Neural cell (in vitro differentiated cells): ENCODE data around the gene PRSS37. TPM values are rescaled to one million over a fixed set of nuclear protein-coding genes. Genes with fewer than 3 reads are reported as not detected.

Experiments used
- H2AFZ ChIP-seq: fragments of 200-600, 300-800 bp; sonication (generic), shearing (Covaris generic); 2 replicates; pipeline ENCODE4 v1.6.0; 2014; ENCODE audit warnings: low read depth, mild to moderate bottlenecking, antibody characterized with exemption, low read length, moderate library complexity
- H3F3A ChIP-seq: fragments of 200-600 bp; shearing (Covaris generic); 2 replicates; pipeline ENCODE4 v1.6.1; 2016; ENCODE audit warnings: mild to moderate bottlenecking, moderate library complexity, mixed read lengths, antibody characterized with exemption, low read length; ENCODE audit not compliant: insufficient read depth, poor library complexity, severe bottlenecking
- H3K27ac ChIP-seq: fragments of 200-600, 300-800 bp; sonication (generic), shearing (Covaris generic); 2 replicates; pipeline ENCODE4 v1.5.1; 2014; ENCODE audit warnings: mild to moderate bottlenecking, low read length, moderate library complexity
- H3K27me3 ChIP-seq: fragments of 300-800, 200-600 bp; sonication (generic), shearing (Covaris generic); 2 replicates; pipeline ENCODE4 v1.6.0; 2014; ENCODE audit warnings: mild to moderate bottlenecking, low read depth, low read length, moderate library complexity; ENCODE audit not compliant: insufficient read depth
- H3K36me3 ChIP-seq: fragments of 300-800, 200-600 bp; sonication (generic), shearing (Covaris generic); 2 replicates; pipeline ENCODE4 v1.5.1; 2014; ENCODE audit warnings: mild to moderate bottlenecking, antibody characterized with exemption, low read length, moderate library complexity; ENCODE audit not compliant: insufficient read depth
- H3K4me2 ChIP-seq: fragments of 300-800, 200-600 bp; sonication (generic), shearing (Covaris generic); 2 replicates; pipeline ENCODE4 v1.6.0; 2014; ENCODE audit warnings: mild to moderate bottlenecking, low read length
- H3K4me3 ChIP-seq: fragments of 300-800, 200-600 bp; sonication (generic), shearing (Covaris generic); 2 replicates; pipeline ENCODE4 v1.5.1; 2014; ENCODE audit warnings: mild to moderate bottlenecking, low read length, moderate library complexity
- H3K79me2 ChIP-seq: fragments of 200-600 bp; shearing (Covaris generic); replicated peaks from 2 replicates; pipeline ENCODE4 v1.6.0; 2014; ENCODE audit warnings: mild to moderate bottlenecking, low read length, moderate library complexity; ENCODE audit not compliant: insufficient read depth
- H3K9ac ChIP-seq: fragments of 300-800, 200-600 bp; sonication (generic), shearing (Covaris generic); 2 replicates; pipeline ENCODE4 v1.6.1; 2016; ENCODE audit warnings: mild to moderate bottlenecking, low read length, mixed read lengths
- H3K9me2 ChIP-seq: fragments of 200-600 bp; shearing (Covaris generic); 2 replicates; pipeline ENCODE4 v1.6.1; 2016; ENCODE audit warnings: mild to moderate bottlenecking, low read length, mixed read lengths; ENCODE audit not compliant: insufficient read depth
- H3K9me3 ChIP-seq: fragments of 200-600, 300-800 bp; sonication (generic), shearing (Covaris generic); 2 replicates; pipeline ENCODE4 v1.6.1; 2016; ENCODE audit warnings: mild to moderate bottlenecking, mixed run types, low read length, moderate library complexity, mixed read lengths
- H4K20me1 ChIP-seq: fragments of 200-600 bp; shearing (Covaris generic); 2 replicates; pipeline ENCODE4 v1.6.1; 2016; ENCODE audit warnings: mild to moderate bottlenecking, mixed run types; ENCODE audit not compliant: insufficient read depth
- EZH2 ChIP-seq: fragments of 200-600, 300-800 bp; shearing (Covaris generic), sonication (generic); IDR thresholded peaks from 2 replicates; pipeline ENCODE4 v1.6.1; 2014; ENCODE audit warnings: antibody characterized with exemption, low read length, borderline replicate concordance, mild to moderate bottlenecking; ENCODE audit not compliant: insufficient read depth, poor library complexity, severe bottlenecking
- RAD21 ChIP-seq: fragments of 450-650 bp; conservative IDR thresholded peaks from 2 replicates; pipeline ENCODE4 v1.6.1; 2014; ENCODE audit warnings: antibody characterized with exemption, mild to moderate bottlenecking, moderate library complexity
- SMC3 ChIP-seq: fragments of 450-650 bp; conservative IDR thresholded peaks from 2 replicates; pipeline ENCODE4 v1.6.1; 2014; ENCODE audit warnings: antibody characterized with exemption, mild to moderate bottlenecking, moderate library complexity; ENCODE audit not compliant: poor library complexity
- polyA plus RNA-seq: library from polyadenylated mRNA; depleted of rRNA; stranded (reverse); fragments of >200 nt; gene quantifications from 2 replicates; pipeline ENCODE4 v1.2.3, GENCODE V29; 2014
- TF ChIP-seq, protein P1 (sequence below): IDR thresholded peaks from 2 replicates; pipeline ENCODE4 v1.6.1; 2012; ENCODE audit warnings: borderline replicate concordance
- TF ChIP-seq, protein P2 (sequence below): fragments of 450-650 bp; IDR thresholded peaks from 2 replicates; pipeline ENCODE4 v1.5.1; 2014; ENCODE audit warnings: antibody characterized with exemption, mild to moderate bottlenecking, moderate library complexity; ENCODE audit not compliant: poor library complexity, severe bottlenecking

PRSS37 gene
- polyA plus RNA-seq, 1 donor from 2014 or later, result not detected

DNA sequence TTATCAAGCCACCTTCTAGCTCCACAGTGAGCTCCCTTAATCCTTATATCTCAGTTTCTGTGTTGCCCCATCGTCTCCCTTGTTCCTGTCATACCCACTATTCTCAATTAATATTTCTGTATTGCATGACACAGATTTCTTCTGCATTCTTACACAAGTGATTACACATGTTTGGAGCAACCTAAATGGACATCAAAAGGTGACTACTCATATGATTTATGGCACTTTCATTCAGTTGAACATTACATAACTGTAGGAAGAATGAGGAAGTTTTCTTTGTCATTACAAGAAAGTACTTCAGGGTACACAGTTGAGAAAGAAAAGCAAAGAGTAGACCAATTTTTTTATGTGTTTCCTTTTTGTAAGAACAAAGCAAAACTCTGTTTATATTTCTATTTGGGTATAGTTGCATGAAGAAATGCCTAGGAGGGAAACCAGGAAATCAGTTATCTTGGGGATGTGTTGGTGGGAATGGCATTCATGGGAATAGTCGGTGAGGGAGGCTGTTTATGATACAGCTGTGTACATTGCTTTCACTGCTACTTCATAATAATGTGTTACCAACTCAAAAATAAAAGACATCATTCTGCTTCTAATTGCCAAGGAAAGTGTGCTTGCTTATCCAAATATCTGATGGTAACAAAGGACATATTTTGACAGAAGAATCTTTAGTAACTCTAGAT is 23.6 kb upstream of the PRSS37 start:
- no peaks in the 10 kb centered on the region for H3K9me2 ChIP-seq
- TF ChIP-seq SMC3 (no peak), EZH2 (no peak)
- no peaks in the 10 kb centered on the region for H3K9me3 ChIP-seq
- H3F3A ChIP-seq, result no peaks in the 10 kb centered on the region
- no peak overlapping the region for H3K27ac ChIP-seq
- H3K27me3 ChIP-seq, result no peaks in the 10 kb centered on the region
- no peaks in the 10 kb centered on the region for H4K20me1 ChIP-seq
- no peak overlapping the region for H2AFZ ChIP-seq
- no peak overlapping the region for H3K4me3 ChIP-seq
- H3K36me3 ChIP-seq, result no peaks in the 10 kb centered on the region
- no peak overlapping the region for H3K4me2 ChIP-seq
- no peak overlapping the region for H3K9ac ChIP-seq
- no peaks in the 10 kb centered on the region for H3K79me2 ChIP-seq

DNA sequence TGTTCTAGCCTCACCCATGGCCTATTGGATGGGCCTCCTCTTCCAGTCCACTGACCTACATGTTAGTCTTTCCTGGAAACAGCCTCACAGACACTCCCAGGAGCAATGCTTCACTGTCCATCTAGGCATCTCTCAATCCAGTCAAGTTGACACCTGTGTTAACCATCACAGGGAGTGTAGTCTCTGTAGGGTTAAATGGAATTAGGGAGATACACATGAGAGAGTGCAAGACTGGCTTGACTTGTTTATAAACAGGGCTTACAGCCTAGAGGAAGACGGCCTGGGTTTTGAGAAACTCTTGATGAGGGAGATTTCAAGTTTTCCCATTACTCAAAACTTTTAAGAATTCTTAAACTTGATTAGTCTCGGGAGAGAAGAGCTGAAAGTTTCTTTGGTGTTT is 18.9 kb upstream of the PRSS37 start:
- H3K9me3 ChIP-seq, result no peaks in the 10 kb centered on the region

More for the DNA sequence above, 18.9 kb upstream of the PRSS37 start:
- H3F3A ChIP-seq, result no peaks in the 10 kb centered on the region
- H3K9ac ChIP-seq, result no peak overlapping the region
- no peak overlapping the region for H3K4me3 ChIP-seq
- no peaks in the 10 kb centered on the region for H3K27me3 ChIP-seq
- TF ChIP-seq, protein P1, sequence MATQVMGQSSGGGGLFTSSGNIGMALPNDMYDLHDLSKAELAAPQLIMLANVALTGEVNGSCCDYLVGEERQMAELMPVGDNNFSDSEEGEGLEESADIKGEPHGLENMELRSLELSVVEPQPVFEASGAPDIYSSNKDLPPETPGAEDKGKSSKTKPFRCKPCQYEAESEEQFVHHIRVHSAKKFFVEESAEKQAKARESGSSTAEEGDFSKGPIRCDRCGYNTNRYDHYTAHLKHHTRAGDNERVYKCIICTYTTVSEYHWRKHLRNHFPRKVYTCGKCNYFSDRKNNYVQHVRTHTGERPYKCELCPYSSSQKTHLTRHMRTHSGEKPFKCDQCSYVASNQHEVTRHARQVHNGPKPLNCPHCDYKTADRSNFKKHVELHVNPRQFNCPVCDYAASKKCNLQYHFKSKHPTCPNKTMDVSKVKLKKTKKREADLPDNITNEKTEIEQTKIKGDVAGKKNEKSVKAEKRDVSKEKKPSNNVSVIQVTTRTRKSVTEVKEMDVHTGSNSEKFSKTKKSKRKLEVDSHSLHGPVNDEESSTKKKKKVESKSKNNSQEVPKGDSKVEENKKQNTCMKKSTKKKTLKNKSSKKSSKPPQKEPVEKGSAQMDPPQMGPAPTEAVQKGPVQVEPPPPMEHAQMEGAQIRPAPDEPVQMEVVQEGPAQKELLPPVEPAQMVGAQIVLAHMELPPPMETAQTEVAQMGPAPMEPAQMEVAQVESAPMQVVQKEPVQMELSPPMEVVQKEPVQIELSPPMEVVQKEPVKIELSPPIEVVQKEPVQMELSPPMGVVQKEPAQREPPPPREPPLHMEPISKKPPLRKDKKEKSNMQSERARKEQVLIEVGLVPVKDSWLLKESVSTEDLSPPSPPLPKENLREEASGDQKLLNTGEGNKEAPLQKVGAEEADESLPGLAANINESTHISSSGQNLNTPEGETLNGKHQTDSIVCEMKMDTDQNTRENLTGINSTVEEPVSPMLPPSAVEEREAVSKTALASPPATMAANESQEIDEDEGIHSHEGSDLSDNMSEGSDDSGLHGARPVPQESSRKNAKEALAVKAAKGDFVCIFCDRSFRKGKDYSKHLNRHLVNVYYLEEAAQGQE, result no peak
- no peak for TF ChIP-seq RAD21
- TF ChIP-seq, protein P2, sequence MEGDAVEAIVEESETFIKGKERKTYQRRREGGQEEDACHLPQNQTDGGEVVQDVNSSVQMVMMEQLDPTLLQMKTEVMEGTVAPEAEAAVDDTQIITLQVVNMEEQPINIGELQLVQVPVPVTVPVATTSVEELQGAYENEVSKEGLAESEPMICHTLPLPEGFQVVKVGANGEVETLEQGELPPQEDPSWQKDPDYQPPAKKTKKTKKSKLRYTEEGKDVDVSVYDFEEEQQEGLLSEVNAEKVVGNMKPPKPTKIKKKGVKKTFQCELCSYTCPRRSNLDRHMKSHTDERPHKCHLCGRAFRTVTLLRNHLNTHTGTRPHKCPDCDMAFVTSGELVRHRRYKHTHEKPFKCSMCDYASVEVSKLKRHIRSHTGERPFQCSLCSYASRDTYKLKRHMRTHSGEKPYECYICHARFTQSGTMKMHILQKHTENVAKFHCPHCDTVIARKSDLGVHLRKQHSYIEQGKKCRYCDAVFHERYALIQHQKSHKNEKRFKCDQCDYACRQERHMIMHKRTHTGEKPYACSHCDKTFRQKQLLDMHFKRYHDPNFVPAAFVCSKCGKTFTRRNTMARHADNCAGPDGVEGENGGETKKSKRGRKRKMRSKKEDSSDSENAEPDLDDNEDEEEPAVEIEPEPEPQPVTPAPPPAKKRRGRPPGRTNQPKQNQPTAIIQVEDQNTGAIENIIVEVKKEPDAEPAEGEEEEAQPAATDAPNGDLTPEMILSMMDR, result no peak
- H3K9me2 ChIP-seq, result no peaks in the 10 kb centered on the region
- no peak overlapping the region for H3K4me2 ChIP-seq
- no peak overlapping the region for H3K27ac ChIP-seq
- no peaks in the 10 kb centered on the region for H3K79me2 ChIP-seq
- H3K36me3 ChIP-seq, result no peaks in the 10 kb centered on the region
- no peak overlapping the region for H2AFZ ChIP-seq
- H4K20me1 ChIP-seq, result no peaks in the 10 kb centered on the region
